ENCODE data around the gene OR10C1.

OR10C1 gene

GRCh38 chr6:29479560-29479959 is 40.5 kb downstream of the OR10C1 start:
- no peak overlapping the region for H2BK12ac ChIP-seq (ENCODE audit: low read length in 2 of 2)
- no peak overlapping the region for H2BK5ac ChIP-seq (ENCODE audit: low read depth, low read length, poor library complexity, severe bottlenecking)
- peaks cover 0 to 5% of the 10 kb centered on the region in 2 experiments for H3K27me3 ChIP-seq (ENCODE audit: control insufficient read depth in 1 of 2, insufficient read depth in 1 of 2, low read length in 2 of 2)
- no peak overlapping the region for H2BK15ac ChIP-seq (ENCODE audit: low read depth, poor library complexity, severe bottlenecking)
- no peak overlapping the region for H3K9ac ChIP-seq (ENCODE audit: low read length)
- H3K4me2 ChIP-seq (ENCODE audit: low read length, poor library complexity, severe bottlenecking): no peak overlapping the region
- no peak overlapping the region for H2AK5ac ChIP-seq (ENCODE audit: low read length, severe bottlenecking)
- H3K4ac ChIP-seq (ENCODE audit: low read depth in 1 of 2, low read length in 2 of 2): no peak overlapping the region
- no peak overlapping the region for H2BK120ac ChIP-seq (ENCODE audit: low read depth, low read length)
- H4K8ac ChIP-seq (ENCODE audit: low read length): no peak overlapping the region
- no peaks in the 10 kb centered on the region for H3K36me3 ChIP-seq (ENCODE audit: control insufficient read depth in 1 of 2, insufficient read depth in 2 of 2, low read depth in 1 of 2, low read length in 2 of 2)
- H3K79me1 ChIP-seq (replicated peaks; ENCODE audit: low read length, poor library complexity, severe bottlenecking): no peaks in the 10 kb centered on the region
- no peaks in the 10 kb centered on the region for H3K4me1 ChIP-seq (ENCODE audit: control insufficient read depth, insufficient read depth, low read depth, low read length)
- no peak overlapping the region for H2AFZ ChIP-seq (ENCODE audit: low read depth, low read length)
- H4K91ac ChIP-seq (ENCODE audit: low read length): no peak overlapping the region
- 47% methylated on average over 2 of the region's 2 CpGs for WGBS
- DNase-seq: no peak
- H3K9me3 ChIP-seq (ENCODE audit: control insufficient read depth, low read length): no peaks in the 10 kb centered on the region
- H3K27ac ChIP-seq (ENCODE audit: low read length, poor library complexity, severe bottlenecking): no peak overlapping the region
- no peak overlapping the region for H3K14ac ChIP-seq (ENCODE audit: low read length in 2 of 2)
- H3K4me3 ChIP-seq (ENCODE audit: insufficient read depth in 1 of 2, low read depth in 1 of 2, low read length in 2 of 2): no peak overlapping the region
- no peak overlapping the region for H3K18ac ChIP-seq (ENCODE audit: low read depth in 1 of 2, low read length in 2 of 2)
- H3K23ac ChIP-seq (ENCODE audit: low read length in 2 of 2): no peak overlapping the region

DNA sequence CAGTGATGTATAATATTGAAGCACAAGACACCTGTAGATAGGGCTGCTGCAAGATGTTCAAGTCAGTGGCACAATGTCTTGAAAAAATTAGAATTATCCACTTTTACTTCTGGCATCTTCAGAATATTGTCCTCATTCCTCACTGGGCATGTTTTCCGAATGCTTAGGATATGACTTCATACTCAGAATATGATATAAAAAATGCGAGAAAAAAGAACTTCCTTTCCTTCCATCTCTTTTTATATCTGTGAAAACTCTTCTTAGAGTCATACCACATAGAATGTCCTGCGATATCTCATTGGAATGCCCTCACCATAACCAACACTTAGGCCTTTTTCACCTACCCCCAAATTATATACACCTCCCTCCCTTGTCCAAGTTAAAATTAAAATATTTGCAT is 44.1 kb downstream of the OR10C1 start:
- no peak overlapping the region for H3K4me3 ChIP-seq (ENCODE audit: insufficient read depth in 1 of 2, low read depth in 1 of 2, low read length in 2 of 2)
- H2BK15ac ChIP-seq (ENCODE audit: low read depth, poor library complexity, severe bottlenecking): no peak overlapping the region
- no peaks in the 10 kb centered on the region for H3K36me3 ChIP-seq (ENCODE audit: control insufficient read depth in 1 of 2, insufficient read depth in 2 of 2, low read depth in 1 of 2, low read length in 2 of 2)
- no peak overlapping the region for H3K27ac ChIP-seq (ENCODE audit: low read length, poor library complexity, severe bottlenecking)
- no peak overlapping the region for H3K18ac ChIP-seq (ENCODE audit: low read depth in 1 of 2, low read length in 2 of 2)
- H3K79me1 ChIP-seq (replicated peaks; ENCODE audit: low read length, poor library complexity, severe bottlenecking): no peaks in the 10 kb centered on the region
- H4K91ac ChIP-seq (ENCODE audit: low read length): no peak overlapping the region
- H2BK5ac ChIP-seq (ENCODE audit: low read depth, low read length, poor library complexity, severe bottlenecking): no peak overlapping the region
- H2BK120ac ChIP-seq (ENCODE audit: low read depth, low read length): no peak overlapping the region
- no peak overlapping the region for H3K9ac ChIP-seq (ENCODE audit: low read length)
- H2AK5ac ChIP-seq (ENCODE audit: low read length, severe bottlenecking): no peak overlapping the region
- H4K8ac ChIP-seq (ENCODE audit: low read length): no peak overlapping the region
- H3K23ac ChIP-seq (ENCODE audit: low read length in 2 of 2): no peak overlapping the region
- DNase-seq: no peak
- no peaks in the 10 kb centered on the region for H3K27me3 ChIP-seq (ENCODE audit: control insufficient read depth in 1 of 2, insufficient read depth in 1 of 2, low read length in 2 of 2)
- H3K4ac ChIP-seq (ENCODE audit: low read depth in 1 of 2, low read length in 2 of 2): no peak overlapping the region
- no peak overlapping the region for H3K14ac ChIP-seq (ENCODE audit: low read length in 2 of 2)
- H2BK12ac ChIP-seq (ENCODE audit: low read length in 2 of 2): no peak overlapping the region
- no peak overlapping the region for H2AFZ ChIP-seq (ENCODE audit: low read depth, low read length)
- no peaks in the 10 kb centered on the region for H3K9me3 ChIP-seq (ENCODE audit: control insufficient read depth, low read length)
- no peaks in the 10 kb centered on the region for H3K4me1 ChIP-seq (ENCODE audit: control insufficient read depth, insufficient read depth, low read depth, low read length)
- H3K4me2 ChIP-seq (ENCODE audit: low read length, poor library complexity, severe bottlenecking): no peak overlapping the region
- WGBS: 75% methylated on average over 3 of the region's 3 CpGs

DNA sequence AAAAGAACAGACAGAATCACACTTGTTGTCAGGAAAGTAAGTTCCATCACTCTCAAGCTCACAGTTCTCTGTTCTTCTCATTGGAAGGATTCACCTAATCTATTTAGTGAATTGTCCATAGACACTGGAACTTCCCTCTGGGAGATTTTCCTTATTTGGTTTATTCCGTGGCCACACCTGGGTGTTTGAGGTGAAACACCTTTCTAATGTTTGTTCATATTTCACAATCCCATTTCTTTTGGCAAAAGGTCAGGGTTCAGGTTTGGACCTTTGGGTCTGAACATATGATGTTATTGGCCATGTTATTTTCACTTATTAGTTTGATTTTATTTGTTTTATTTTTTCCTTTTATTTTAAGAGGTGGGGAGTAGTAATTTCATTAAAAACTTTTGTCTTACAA is 44.6 kb downstream of the OR10C1 start:
- Histone ChIP-seq H2AK5ac (ENCODE audit: low read length, severe bottlenecking) (no peak overlapping the region), H4K91ac (ENCODE audit: low read length) (no peak overlapping the region), H3K23ac (ENCODE audit: low read length in 2 of 2) (no peak overlapping the region), H3K4me3 (ENCODE audit: insufficient read depth in 1 of 2, low read depth in 1 of 2, low read length in 2 of 2) (no peak overlapping the region), H2BK120ac (ENCODE audit: low read depth, low read length) (no peak overlapping the region), H3K9me3 (ENCODE audit: control insufficient read depth, low read length) (no peaks in the 10 kb centered on the region), H3K36me3 (ENCODE audit: control insufficient read depth in 1 of 2, insufficient read depth in 2 of 2, low read depth in 1 of 2, low read length in 2 of 2) (no peaks in the 10 kb centered on the region), H3K79me1 (replicated peaks; ENCODE audit: low read length, poor library complexity, severe bottlenecking) (no peaks in the 10 kb centered on the region), H2BK15ac (ENCODE audit: low read depth, poor library complexity, severe bottlenecking) (no peak overlapping the region), H2BK5ac (ENCODE audit: low read depth, low read length, poor library complexity, severe bottlenecking) (no peak overlapping the region), H2AFZ (ENCODE audit: low read depth, low read length) (no peak overlapping the region), H2BK12ac (ENCODE audit: low read length in 2 of 2) (no peak overlapping the region), H4K8ac (ENCODE audit: low read length) (no peak overlapping the region), H3K27me3 (ENCODE audit: control insufficient read depth in 1 of 2, insufficient read depth in 1 of 2, low read length in 2 of 2) (no peaks in the 10 kb centered on the region), H3K18ac (ENCODE audit: low read depth in 1 of 2, low read length in 2 of 2) (no peak overlapping the region), H3K14ac (ENCODE audit: low read length in 2 of 2) (no peak overlapping the region), H3K4me2 (ENCODE audit: low read length, poor library complexity, severe bottlenecking) (no peak overlapping the region), H3K9ac (ENCODE audit: low read length) (no peak overlapping the region), H3K4ac (ENCODE audit: low read depth in 1 of 2, low read length in 2 of 2) (no peak overlapping the region), H3K4me1 (ENCODE audit: control insufficient read depth, insufficient read depth, low read depth, low read length) (no peaks in the 10 kb centered on the region), H3K27ac (ENCODE audit: low read length, poor library complexity, severe bottlenecking) (no peak overlapping the region)
- no peak for DNase-seq
- no CpG with 5 or more reads among the region's 1 CpG for WGBS

DNA sequence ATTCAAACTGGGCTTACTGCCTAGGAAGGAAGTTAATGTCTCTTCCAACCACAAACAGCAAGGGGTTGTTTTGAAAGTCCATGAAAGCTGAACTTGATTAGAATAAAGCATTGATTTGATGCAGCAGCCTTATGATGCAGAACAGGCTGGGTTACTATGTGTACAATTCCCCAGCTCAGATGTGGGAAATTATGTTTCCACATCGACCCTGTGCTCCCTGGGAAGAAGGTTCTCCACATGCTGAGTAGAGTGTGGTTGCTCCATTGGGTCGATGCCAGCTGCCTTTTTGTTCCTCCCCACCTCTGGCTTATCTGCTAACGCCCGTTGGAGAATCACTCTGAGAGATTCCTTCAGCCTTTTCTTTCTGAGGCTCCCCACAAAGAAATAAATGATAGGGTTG is 47.5 kb downstream of the OR10C1 start:
- no peak overlapping the region for H2BK12ac ChIP-seq (ENCODE audit: low read length in 2 of 2)
- H3K79me1 ChIP-seq (replicated peaks; ENCODE audit: low read length, poor library complexity, severe bottlenecking): no peaks in the 10 kb centered on the region
- no peaks in the 10 kb centered on the region for H3K4me1 ChIP-seq (ENCODE audit: control insufficient read depth, insufficient read depth, low read depth, low read length)
- no peak overlapping the region for H2BK5ac ChIP-seq (ENCODE audit: low read depth, low read length, poor library complexity, severe bottlenecking)
- WGBS: 56% methylated on average over 4 of the region's 4 CpGs
- H3K4me3 ChIP-seq (ENCODE audit: insufficient read depth in 1 of 2, low read depth in 1 of 2, low read length in 2 of 2): no peak overlapping the region
- no peak overlapping the region for H3K4ac ChIP-seq (ENCODE audit: low read depth in 1 of 2, low read length in 2 of 2)
- H4K8ac ChIP-seq (ENCODE audit: low read length): no peak overlapping the region
- H3K27ac ChIP-seq (ENCODE audit: low read length, poor library complexity, severe bottlenecking): no peak overlapping the region
- H3K18ac ChIP-seq (ENCODE audit: low read depth in 1 of 2, low read length in 2 of 2): no peak overlapping the region
- H4K91ac ChIP-seq (ENCODE audit: low read length): no peak overlapping the region
- H2BK120ac ChIP-seq (ENCODE audit: low read depth, low read length): no peak overlapping the region
- no peak overlapping the region for H2BK15ac ChIP-seq (ENCODE audit: low read depth, poor library complexity, severe bottlenecking)
- DNase-seq: no peak
- no peaks in the 10 kb centered on the region for H3K9me3 ChIP-seq (ENCODE audit: control insufficient read depth, low read length)
- H2AK5ac ChIP-seq (ENCODE audit: low read length, severe bottlenecking): no peak overlapping the region
- H2AFZ ChIP-seq (ENCODE audit: low read depth, low read length): no peak overlapping the region
- no peak overlapping the region for H3K4me2 ChIP-seq (ENCODE audit: low read length, poor library complexity, severe bottlenecking)
- no peaks in the 10 kb centered on the region for H3K27me3 ChIP-seq (ENCODE audit: control insufficient read depth in 1 of 2, insufficient read depth in 1 of 2, low read length in 2 of 2)
- H3K14ac ChIP-seq (ENCODE audit: low read length in 2 of 2): no peak overlapping the region
- no peak overlapping the region for H3K9ac ChIP-seq (ENCODE audit: low read length)
- no peak overlapping the region for H3K23ac ChIP-seq (ENCODE audit: low read length in 2 of 2)
- no peaks in the 10 kb centered on the region for H3K36me3 ChIP-seq (ENCODE audit: control insufficient read depth in 1 of 2, insufficient read depth in 2 of 2, low read depth in 1 of 2, low read length in 2 of 2)

Data from mesenchymal stem cell (in vitro differentiated cells and primary cell).